Hepatic stellate cell (primary cell): ENCODE measurements around the gene SLC9A3.

Experiments
- DNase-seq: peaks from one replicate; pipeline ENCODE4 v3.0.0; 2011; ENCODE audit warnings: low spot score

Gene SLC9A3

DNA sequence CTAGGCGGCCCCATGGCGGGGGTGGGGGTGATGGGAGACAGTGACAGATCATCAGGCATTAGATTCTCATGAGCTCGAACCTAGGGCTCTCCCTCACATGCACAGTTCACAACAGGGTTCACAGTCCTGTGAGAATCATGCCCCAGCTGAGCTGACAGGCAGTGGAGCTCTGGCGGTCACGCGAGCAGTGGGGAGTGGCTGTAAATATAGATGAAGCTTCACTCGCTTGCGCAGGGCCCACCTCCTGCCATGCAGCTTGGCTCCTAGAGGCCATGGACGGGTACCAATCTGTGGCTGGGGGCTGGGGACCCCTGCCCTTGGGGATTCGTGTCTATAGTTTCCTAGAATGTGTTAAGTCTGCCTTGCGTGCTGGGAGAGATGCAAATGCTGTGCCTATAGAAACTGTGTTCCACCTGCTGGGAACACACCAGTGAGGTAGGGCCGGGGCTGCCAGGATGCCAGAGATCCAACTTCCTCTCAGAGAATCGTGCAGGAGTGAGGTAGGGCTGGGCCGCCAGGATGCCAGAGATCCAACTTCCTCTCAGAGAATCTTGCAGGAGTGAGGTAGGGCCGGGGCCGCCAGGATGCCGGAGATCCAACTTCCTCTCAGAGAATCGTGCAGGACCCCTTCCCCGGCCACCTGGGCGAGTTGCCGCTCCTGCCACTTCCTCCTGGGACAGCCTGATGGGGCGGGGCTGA lies 95.3 kb downstream of the SLC9A3 start:
- DNase-seq = no peak

DNA sequence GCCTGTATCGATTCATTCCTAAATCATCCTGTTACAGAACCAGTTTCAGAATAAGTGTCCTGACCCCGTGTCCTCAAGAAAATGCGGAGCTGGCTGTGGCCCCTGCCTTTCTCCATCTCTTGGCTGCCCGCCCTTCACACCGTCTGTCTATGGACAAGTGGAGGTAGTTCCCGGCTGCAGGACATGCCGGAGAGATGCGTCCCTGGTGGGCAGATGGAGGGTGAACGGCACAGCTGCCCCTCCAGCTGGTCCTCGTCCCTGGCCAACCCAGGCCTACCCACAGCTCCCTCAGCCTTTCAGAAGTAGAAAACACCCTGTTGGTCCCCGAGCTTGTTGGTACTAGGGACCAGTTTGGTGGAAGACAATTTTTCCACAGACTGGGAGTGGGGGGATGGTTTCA lies 96.0 kb downstream of the SLC9A3 start:
- DNase-seq = no peak

DNA sequence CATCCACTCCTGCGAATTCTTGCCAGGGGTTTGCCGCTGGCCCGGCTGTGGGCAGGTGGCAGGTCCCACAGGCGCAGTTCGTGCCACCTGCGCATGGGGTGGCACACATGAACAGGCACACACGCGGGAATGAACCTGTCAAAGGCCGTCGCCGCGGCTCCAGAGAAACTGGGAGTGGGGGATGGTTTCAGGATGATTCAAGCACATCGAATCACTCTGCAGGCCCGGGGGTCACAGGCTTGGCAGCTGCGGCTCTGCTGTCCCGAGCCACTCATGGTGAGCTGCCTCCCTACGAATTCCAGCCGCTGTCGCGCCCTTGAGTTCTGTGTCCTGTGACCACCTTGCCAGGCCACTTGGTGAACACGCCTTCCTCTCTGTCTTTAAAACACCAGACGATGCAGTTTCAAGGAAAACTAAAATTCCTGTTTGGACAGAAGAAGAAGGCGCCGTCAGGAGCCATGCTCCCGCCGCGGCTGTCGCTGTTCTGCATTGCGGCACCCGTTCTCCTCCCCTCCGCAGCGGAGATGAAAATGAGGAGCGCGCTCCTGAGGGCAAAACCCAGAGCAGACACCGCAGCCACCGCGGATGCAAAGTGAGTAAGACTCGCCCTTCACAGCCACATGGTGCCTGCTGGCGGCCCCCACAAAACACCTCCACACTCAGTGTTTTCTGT lies 96.7 kb downstream of the SLC9A3 start:
- no peak for DNase-seq

DNA sequence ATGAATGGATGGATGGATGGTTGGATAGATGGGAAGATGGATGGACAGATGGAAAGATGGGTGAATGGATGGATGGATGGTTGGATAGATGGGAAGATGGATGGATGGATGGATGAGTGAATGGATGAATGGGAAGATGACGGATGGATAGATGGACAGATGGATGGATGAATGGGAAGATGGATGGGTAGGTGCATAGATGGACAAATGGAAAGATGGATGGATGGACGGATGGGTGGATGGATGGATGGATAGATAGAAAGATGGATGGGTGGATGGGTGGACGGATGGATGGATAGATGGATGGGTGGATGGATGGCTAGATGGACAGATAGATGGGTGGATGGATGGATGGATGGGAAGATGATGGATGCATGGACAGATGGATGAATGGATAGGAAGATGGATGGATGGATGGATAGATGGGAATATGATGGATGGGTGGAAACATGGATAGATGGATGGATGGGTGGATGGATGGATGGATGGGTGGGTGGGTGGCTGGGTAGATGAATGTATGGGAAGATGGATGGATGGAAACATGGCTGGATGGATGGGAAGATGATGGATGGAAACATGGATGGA lies 97.8 kb downstream of the SLC9A3 start:
- no peak for DNase-seq

DNA sequence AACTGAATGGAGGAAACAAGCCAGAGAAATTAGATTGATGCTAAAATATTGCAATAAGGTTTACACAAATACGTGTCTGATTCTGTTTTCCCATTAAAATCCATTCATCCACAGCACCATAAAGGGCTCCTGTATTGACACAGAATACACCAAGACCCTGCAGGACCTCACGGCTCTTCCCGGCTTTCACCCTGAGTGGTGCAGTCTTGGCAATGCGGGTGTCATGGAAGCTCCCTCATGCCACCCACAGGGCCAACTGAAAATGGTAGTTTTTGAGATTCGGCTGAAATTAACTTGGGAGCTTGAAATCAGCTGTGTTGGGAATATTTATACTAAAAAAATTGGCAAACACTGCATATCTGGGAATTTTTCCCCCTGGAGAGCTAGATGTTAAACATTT lies 98.5 kb downstream of the SLC9A3 start:
- no peak for DNase-seq

DNA sequence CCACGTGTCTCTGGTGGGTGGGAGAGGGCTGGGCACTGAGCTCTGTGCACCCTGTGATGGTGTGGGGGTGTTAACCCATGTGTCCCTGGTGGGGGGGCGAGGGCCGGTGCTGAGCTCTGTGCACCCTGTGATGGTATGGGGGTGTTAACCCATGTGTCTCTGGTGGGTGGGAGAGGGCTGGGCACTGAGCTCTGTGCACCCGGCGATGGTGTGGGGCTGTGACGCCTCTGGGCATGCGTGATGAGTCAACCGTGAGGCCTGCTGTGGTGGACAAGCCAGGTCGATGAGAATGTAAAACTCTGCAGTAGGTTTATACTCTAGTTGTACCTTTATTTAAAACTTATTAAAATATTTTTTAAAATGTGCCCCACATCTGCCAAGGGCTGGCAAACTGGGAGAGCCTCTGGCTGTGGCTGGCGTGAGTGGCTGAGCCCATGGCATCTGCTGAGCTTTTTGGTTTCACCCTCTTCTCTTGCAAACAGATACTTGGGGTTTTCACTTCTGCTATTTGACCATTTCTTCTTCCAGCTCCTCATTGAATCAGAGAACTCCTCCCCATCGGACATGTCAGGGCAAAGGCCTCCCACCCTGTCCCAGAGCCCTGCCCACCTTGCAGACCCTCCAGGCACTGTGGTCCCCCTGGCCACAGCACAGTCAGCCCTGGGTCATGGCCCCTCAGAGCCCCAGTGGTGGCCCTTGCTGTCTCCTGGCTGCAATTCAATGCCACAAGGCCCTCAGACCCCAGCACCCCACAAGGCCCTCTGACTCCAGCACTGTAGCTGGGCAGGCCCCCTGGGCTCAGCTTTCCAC lies 99.7 kb downstream of the SLC9A3 start:
- DNase-seq = no peak

DNA sequence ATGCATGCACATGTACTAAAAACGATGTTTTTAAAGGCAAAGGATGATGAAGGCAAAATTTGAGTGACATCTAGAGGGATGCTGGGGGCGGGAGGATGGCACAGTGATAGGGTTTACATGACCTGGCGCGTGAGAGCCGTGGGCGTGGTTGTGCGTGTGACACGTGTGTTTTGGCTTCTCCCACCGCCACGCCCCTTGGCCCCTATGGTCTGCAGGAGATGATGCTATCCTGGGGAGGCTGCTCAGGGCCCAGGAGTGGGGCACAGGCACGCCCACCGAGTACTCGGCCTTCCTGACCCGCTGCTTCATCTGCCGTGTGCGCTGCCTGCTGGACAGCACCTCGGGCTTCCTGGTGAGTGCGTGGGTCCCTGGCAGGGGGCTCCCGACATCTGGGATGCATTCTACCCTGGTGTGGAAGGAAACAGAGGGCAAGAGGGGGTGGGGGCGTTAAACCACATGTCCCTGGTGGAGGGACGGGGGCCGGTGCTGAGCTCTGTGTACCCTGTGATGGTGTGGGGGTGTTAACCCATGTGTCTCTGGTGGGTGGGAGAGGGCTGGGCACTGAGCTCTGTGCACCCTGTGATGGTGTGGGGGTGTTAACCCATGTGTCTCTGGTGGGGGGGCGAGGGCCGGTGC lies 100.5 kb downstream of the SLC9A3 start:
- no peak for DNase-seq

DNA sequence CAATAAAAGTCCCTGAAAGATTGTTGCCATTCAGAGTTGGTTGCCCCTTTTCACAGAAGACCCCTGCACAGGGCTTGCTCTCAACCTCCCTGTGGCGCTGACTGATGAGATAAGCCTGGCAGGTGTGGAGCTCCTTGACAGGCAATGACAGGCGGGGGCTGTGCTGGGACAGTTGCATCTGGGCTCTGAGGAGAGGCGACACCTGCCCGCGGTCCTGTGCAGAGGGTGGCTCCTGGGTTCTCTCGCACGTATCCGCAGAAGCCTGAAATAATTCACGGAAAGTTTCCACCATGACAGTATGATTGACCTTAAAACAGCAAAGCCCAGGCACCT lies 101.0 kb downstream of the SLC9A3 start:
- no peak for DNase-seq

DNA sequence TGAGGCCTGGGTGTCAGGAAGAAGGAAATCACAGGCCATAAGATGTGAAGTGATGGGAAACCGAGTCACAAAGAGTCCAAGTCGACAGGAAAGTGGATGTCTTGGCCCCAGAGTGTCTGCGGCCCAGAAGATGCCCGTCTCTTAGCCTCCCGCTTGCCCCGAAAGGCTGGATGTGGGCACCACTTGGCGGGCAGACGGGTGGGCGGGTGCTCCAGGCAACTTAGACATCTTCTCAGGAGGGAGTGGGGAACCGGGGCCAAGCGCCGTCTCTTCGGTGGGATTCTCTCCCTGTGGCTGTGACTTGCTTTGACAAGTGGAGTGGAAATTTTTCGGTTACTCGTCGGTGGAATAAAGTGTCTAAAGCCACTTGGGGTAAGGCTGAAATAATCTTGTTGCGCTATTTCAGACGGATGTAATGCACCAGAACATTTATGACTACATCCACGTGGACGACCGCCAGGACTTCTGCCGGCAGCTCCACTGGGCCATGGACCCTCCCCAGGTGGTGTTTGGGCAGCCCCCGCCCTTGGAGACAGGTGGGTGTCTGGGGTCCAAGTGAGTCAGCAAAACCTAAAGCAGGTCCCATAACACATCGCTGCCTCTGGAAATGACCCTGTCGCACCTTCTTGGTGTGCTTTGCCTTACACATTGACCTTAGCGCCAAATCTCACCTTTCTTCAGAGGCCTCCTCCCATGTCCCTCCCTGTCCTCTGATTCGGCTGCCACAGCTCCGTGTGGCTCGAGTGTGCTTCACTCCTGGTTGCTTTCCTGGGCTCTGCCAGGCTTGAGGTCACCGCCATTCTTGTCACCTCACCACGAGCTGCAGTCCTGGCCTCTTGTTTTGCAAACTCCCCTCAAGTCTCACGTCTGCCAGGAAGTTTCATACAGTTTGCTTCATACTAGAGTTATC lies 101.7 kb downstream of the SLC9A3 start:
- DNase-seq = no peak

DNA sequence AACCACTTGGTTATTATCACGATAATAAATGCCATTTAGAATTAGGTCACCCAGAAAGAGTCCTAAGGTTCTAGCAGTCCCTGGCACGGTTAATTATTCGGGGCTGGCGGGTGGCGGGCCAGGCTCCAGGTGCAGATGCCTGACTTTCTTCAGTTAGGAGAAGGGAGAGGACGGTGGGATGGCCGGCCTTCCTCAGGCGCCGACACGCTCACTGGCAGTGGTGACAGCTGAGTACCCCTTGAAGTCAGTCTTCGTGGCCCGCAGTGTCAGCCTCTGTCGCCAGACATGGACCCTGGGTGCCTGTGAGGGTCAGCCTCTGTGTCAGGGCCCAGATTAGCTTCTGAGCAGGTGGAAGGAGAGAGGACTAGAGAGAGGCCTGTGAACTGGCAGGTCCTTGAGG lies 102.3 kb downstream of the SLC9A3 start:
- DNase-seq = no peak

DNA sequence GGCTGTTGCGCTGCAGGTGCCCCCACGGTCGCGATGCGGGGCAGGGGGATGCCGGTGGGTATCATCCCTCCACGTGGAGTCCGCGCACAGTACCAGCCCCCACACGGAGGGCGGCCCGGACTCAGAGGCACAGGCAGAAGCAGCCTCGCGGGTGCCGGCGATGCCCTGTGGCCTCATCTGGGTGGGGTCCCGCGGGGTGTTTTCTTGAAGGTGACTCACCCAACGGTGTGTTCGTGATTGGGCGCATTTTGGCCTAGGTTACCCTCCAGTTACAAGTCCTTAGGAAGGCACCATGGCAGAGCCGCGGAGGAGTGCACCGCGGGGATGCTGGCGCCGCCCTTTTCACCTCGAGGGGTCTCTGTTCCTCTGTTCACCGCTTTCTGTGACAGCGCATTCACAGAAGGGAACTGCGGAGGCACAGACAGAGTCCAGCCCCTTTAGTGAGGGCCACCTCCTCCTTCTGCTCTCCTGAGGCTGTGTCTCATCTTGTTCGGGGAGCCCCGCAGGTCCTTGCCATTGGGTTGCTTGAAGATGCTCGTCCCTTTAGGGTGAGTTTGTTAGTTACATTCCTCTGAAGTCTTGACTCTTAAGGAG lies 102.9 kb downstream of the SLC9A3 start:
- no peak for DNase-seq

DNA sequence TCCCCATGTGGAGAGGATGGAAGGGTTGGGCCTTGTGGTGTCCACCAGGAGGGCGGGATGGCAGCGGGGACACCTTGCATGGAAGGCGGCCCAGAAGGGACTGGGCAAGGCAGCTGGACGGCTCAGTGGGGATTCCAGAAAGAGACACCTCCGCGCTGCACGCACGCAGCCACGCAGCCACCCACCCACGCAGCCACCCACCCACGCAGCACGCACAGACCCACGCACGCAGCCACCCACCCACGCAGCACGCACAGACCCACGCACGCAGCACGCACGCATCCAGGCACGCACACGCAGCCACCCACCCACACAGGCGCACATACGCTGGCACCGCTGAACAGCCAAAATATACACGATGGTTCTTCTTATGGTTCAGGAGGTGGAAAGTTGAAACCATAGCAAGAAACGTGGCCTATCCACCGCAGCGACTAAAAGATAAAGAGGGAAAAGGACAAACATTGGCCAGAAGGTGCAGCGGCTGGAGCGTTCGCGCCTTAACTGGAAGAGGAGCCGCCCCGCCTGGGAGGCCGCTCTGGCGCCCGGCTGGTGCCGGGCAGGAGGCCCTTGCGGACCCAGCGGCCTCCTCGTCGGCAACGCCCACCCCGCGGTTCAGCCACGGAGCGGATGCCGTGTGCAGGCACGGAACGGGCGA lies 103.5 kb downstream of the SLC9A3 start:
- no peak for DNase-seq
